ENCODE data around the gene CHP1. TPM values are rescaled to one million over a fixed set of nuclear protein-coding genes. Genes with fewer than 3 reads are reported as not detected.
"Not testable (repeated sequence)": the region's sequence is repeated elsewhere in the genome, so short reads cannot be mapped to it uniquely, and the experiment has no call there.

Gene CHP1
- total and polyA plus RNA-seq, 8 donors: 23.2 to 79.1 (median 66.3) TPM

- TF ChIP-seq CTCF (IDR thresholded peaks at IDR 0.05): no peak
- WGBS, 2 donors: 78 to 87% methylated on average over 1 of the region's 1 CpG
- FAIRE-seq: no peak
- H3K9me3 ChIP-seq: no peaks in the 10 kb centered on the region
- intact Hi-C loops (cut with DNase I): no loop called here
- H3K27me3 ChIP-seq: no peaks in the 10 kb centered on the region
- H3K4me1 ChIP-seq: peaks cover 0 to 8% (median 0%) of the 10 kb centered on the region in 3 donors
- DNase-seq: no peak
- no peak overlapping the region for H3K27ac ChIP-seq
- ATAC-seq: no peak
- no peak overlapping the region for H3K4me3 ChIP-seq
- H3K36me3 ChIP-seq: peaks cover 4 to 26% (median 21%) of the 10 kb centered on the region in 3 donors
Measured at GRCh38 chr15:41288464-41288863, 57.4 kb downstream of the CHP1 start.

GRCh38 chr15:41289953-41290352 is 58.9 kb downstream of the CHP1 start:
- FAIRE-seq: no peak

GRCh38 chr15:41291065-41291631 is 60.1 kb downstream of the CHP1 start:
- ATAC-seq (peak in 3 of 4 donors; percentile 32 to 72 (median 45)), FAIRE-seq (no peak), DNase-seq (peak in 1 of 6 donors; percentile 5)
- TF ChIP-seq CTCF (IDR thresholded peaks at IDR 0.05): no peak
- H3K27me3 ChIP-seq: no peaks in the 10 kb centered on the region
- WGBS, 2 donors: 94 to 97% methylated on average over 9 of the region's 9 CpGs
- intact Hi-C loops (cut with DNase I): no loop called here
- H3K27ac ChIP-seq: no peak overlapping the region
- H3K36me3 ChIP-seq: peaks cover 4 to 26% (median 16%) of the 10 kb centered on the region in 3 donors
- peaks cover 0 to 5% (median 0%) of the 10 kb centered on the region in 3 donors for H3K4me1 ChIP-seq
- no peak overlapping the region for H3K4me3 ChIP-seq
- H3K9me3 ChIP-seq: no peaks in the 10 kb centered on the region

More at GRCh38 chr15:41289953-41290352, 58.9 kb downstream of the CHP1 start:
- Histone ChIP-seq H3K27me3 (no peaks in the 10 kb centered on the region), H3K9me3 (no peaks in the 10 kb centered on the region), H3K27ac (no peak overlapping the region), H3K36me3 (peaks cover 4 to 26% (median 21%) of the 10 kb centered on the region in 3 donors), H3K4me3 (no peak overlapping the region), H3K4me1 (peaks cover 0 to 8% (median 0%) of the 10 kb centered on the region in 3 donors)
- no peak for TF ChIP-seq CTCF (IDR thresholded peaks at IDR 0.05)
- 30 to 34% methylated on average over 2 of the region's 2 CpGs for WGBS, 2 donors
- intact Hi-C loops (cut with DNase I): no loop called here
- DNase-seq (peak in 1 of 6 donors; percentile 5), ATAC-seq (no peak)

GRCh38 chr15:41292521-41292920 is 61.5 kb downstream of the CHP1 start:
- TF ChIP-seq CTCF (IDR thresholded peaks at IDR 0.05): no peak
- 72 to 76% methylated on average over 1 of the region's 1 CpG for WGBS, 2 donors
- intact Hi-C loops (cut with DNase I): no loop called here
- H3K4me1 ChIP-seq: no peaks in the 10 kb centered on the region
- no peaks in the 10 kb centered on the region for H3K9me3 ChIP-seq
- H3K27me3 ChIP-seq: no peaks in the 10 kb centered on the region
- no peak for ATAC-seq
- no peak overlapping the region for H3K4me3 ChIP-seq
- no peak overlapping the region for H3K27ac ChIP-seq
- no peak for DNase-seq
- FAIRE-seq: no peak
- H3K36me3 ChIP-seq: peaks cover under 1 to 14% (median 2%) of the 10 kb centered on the region in 3 donors

GRCh38 chr15:41301139-41301538 is 70.1 kb downstream of the CHP1 start:
- FAIRE-seq; H3K27me3 ChIP-seq; intact Hi-C loops (cut with DNase I); DNase-seq; ATAC-seq; H3K4me1 ChIP-seq; H3K9me3 ChIP-seq; H3K27ac ChIP-seq; H3K4me3 ChIP-seq: not testable (repeated sequence)
- WGBS, 2 donors: 97 to 100% methylated on average over 2 of the region's 2 CpGs
- H3K36me3 ChIP-seq: peaks cover 0 to 25% (median 17%) of the 10 kb centered on the region in 3 donors

Measured in pancreas (tissue), 10 donors.